Measurements from ENCODE around the gene KLHL22.
"Not testable (repeated sequence)": the region's sequence is repeated elsewhere in the genome, so short reads cannot be mapped to it uniquely, and the experiment has no call there.

The KLHL22 gene, protein sequence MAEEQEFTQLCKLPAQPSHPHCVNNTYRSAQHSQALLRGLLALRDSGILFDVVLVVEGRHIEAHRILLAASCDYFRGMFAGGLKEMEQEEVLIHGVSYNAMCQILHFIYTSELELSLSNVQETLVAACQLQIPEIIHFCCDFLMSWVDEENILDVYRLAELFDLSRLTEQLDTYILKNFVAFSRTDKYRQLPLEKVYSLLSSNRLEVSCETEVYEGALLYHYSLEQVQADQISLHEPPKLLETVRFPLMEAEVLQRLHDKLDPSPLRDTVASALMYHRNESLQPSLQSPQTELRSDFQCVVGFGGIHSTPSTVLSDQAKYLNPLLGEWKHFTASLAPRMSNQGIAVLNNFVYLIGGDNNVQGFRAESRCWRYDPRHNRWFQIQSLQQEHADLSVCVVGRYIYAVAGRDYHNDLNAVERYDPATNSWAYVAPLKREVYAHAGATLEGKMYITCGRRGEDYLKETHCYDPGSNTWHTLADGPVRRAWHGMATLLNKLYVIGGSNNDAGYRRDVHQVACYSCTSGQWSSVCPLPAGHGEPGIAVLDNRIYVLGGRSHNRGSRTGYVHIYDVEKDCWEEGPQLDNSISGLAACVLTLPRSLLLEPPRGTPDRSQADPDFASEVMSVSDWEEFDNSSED

DNA sequence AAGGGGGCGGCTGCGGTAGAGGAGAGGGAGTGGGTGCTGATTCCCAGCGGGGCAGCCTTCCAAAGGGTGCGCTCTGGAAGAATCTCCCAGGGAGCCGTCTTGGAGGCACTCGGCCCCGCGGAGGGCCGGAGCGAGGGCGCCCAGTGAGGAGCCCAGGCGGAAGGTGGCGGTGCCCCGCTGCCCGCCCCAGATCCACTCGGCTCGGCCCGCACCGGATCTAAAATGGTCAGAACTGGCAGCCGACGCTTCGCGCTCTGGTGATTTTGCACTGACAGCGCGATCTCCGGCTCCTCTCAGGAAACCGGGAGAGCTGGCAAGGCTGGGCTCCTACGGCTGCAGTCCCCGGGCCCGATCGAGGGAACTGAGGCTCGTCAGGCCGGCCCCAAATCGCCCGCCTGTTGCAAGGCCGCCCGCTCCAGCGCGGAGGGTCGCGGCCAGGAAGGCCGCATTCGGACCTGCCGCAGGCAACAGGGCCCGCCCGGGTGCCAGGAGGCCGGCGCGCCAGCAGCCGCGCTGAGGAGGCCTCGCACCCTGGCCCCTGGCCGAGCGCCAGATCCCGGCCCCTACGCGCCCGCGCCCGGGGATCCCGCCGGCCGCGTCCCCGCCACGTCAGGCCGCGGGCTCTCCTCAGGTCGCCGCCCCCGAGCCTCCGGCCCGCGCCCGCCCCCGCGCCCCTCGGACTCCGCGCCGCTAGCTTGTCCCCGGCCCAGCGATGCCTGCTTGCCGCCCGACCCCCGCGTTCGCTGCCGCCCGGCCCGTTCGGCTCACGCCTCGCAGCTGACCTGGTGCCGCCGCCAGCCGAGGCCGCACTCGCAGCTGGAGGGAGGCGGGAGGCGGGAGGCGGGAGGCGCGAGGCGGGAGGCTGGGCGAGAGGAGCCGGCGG lies at the start of gene KLHL22:
Gene KLHL22, minus strand, starts transcription at position 818 of the 883 bp plus-strand sequence. CDS start 6,584 bp downstream, outside the sequence.
- peak in 1 of 2 donors; percentile 6 for DNase-seq (ENCODE audit: low read depth in 2 of 2)

- not testable (repeated sequence) for DNase-seq (ENCODE audit: low read depth in 2 of 2)
Observed at GRCh38 chr22:20545318-20545634, 49.7 kb upstream of the KLHL22 start.

DNA sequence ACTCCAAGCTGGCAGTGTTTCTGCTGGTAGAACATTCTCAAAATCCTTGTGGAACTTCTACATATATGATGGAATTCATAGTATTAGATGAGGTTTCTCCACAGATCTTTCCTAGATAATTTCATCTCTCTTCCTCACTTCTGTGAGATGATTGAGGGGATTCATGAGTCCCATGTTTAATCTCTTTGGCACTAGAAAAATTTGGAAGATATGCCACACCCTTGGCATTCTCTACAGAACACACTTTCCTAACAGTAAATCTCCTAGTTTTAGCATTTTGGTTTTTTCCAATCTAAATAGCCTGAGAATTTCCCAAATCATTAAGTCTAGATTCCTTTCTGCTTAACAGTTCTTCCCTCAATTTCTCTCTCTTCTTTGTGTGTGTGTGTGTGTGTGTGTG lies 47.1 kb upstream of the KLHL22 start:
- DNase-seq (ENCODE audit: low read depth in 2 of 2): no peak

GRCh38 chr22:20542055-20542454 lies 46.5 kb upstream of the KLHL22 start:
- DNase-seq (ENCODE audit: low read depth in 2 of 2): no peak

DNA sequence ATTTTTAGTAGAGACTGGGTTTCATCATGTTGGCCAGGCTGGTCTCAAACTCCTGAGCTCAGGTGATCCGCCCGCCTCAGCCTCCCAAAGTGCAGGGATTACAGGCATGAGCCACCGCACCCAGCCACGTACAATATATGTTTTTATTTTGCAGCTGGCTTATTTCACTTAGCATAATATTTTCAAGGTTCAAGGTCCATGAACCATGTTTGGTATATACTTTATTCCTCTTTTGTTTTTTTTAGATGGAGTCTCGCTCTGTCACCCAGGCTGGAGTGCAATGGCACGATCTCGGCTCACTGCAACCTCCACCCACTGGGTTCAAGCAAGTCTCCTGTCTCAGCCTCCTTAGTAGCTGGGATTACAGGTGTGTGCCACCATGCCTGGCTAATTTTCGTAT lies 43.3 kb upstream of the KLHL22 start:
- not testable (repeated sequence) for DNase-seq (ENCODE audit: low read depth in 2 of 2)

- no peak for DNase-seq (ENCODE audit: low read depth in 2 of 2)
Observed at GRCh38 chr22:20537983-20538382, 42.4 kb upstream of the KLHL22 start.

GRCh38 chr22:20537325-20537756 lies 41.7 kb upstream of the KLHL22 start:
- DNase-seq (ENCODE audit: low read depth in 2 of 2): no peak

GRCh38 chr22:20536590-20537324 lies 41.2 kb upstream of the KLHL22 start:
- DNase-seq (ENCODE audit: low read depth in 2 of 2): no peak

- DNase-seq (ENCODE audit: low read depth in 2 of 2): no peak
Observed at GRCh38 chr22:20533879-20534265, 38.3 kb upstream of the KLHL22 start.

GRCh38 chr22:20533095-20533878 lies 37.7 kb upstream of the KLHL22 start:
- no peak for DNase-seq (ENCODE audit: low read depth in 2 of 2)

- DNase-seq (ENCODE audit: low read depth in 2 of 2): no peak
Observed at GRCh38 chr22:20532256-20532993, 36.8 kb upstream of the KLHL22 start.

- no peak for DNase-seq (ENCODE audit: low read depth in 2 of 2)
Observed at GRCh38 chr22:20531404-20532201, 36.0 kb upstream of the KLHL22 start.

DNA sequence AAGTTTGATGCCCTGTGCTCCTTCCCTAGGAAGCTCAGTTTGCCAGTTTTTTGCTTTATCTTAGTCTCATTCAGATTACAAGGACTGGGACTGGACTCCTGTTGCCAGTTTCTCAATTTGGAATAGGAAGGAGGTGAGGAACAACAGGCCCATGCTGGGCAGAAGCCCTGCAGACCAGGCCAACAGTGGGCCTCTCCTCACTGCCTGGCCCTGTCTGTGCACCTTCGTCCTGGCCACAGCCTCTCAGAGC lies 35.5 kb upstream of the KLHL22 start:
- no peak for DNase-seq (ENCODE audit: low read depth in 2 of 2)

- no peak for DNase-seq (ENCODE audit: low read depth in 2 of 2)
Observed at GRCh38 chr22:20530368-20531153, 35.0 kb upstream of the KLHL22 start.

- no peak for DNase-seq (ENCODE audit: low read depth in 2 of 2)
Observed at GRCh38 chr22:20528405-20528978, 32.9 kb upstream of the KLHL22 start.

GRCh38 chr22:20526628-20527355 lies 31.2 kb upstream of the KLHL22 start:
- no peak for DNase-seq (ENCODE audit: low read depth in 2 of 2)

DNA sequence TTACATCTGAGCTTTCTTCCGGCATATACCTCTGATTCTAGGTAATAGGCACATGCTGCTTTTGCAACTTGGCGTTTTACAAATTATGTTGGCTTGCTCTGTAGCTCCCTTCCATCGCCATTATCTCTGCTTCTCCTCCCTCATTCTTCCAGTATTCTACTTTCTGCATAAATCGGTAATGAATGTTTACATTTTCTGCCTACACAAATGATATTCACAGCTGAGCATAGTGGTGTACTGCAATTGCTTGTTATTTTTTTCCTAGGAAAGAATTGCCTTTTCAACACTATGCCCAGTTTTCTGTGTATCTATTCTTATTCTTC lies 30.7 kb upstream of the KLHL22 start:
- no peak for DNase-seq (ENCODE audit: low read depth in 2 of 2)

GRCh38 chr22:20525048-20525447 lies 29.5 kb upstream of the KLHL22 start:
- DNase-seq (ENCODE audit: low read depth in 2 of 2): no peak

Data from stimulated activated CD8-positive, alpha-beta memory T cell treated with anti-CD3 and anti-CD28 coated beads, Interleukin-7, amount 100 ng/mL, for 4 hours (primary cell).